Psoas muscle (tissue), 8 donors: ENCODE results near the gene C1QTNF4. TPM values are rescaled to one million over a fixed set of nuclear protein-coding genes. Genes with fewer than 3 reads are reported as not detected.

Experiments used
- ATAC-seq, 4 donors: fragments of 200-7000 bp; cut with Tn5 transposase; one replicate each; pipeline ENCODE4 v1.9.1; 2020; ENCODE audit warnings: moderate library complexity in 3 of 4, mild to moderate bottlenecking in 2 of 4
- DNase-seq, 2 donors: peaks; one replicate each; pipeline ENCODE4 v3.0.0-alpha.2; 2020
- H3K27ac ChIP-seq: fragments of 200-600 bp; one replicate; pipeline ENCODE4 v1.8.0; 2022
- H3K27me3 ChIP-seq, 3 donors: fragments of 200-600 bp in 1 of 3; one replicate each; pipeline versions ENCODE4 v1.6.1 to v1.8.0; 2013 to 2022; ENCODE audit warnings: low read length in 2 of 3, mild to moderate bottlenecking in 2 of 3, moderate library complexity in 1 of 3; ENCODE audit not compliant: insufficient read depth in 3 of 3
- H3K36me3 ChIP-seq, 2 donors: fragments of 200-600 bp in 1 of 2; one replicate each; pipeline versions ENCODE4 v1.6.1 to v1.8.0; 2013 to 2022; ENCODE audit warnings: low read depth in 1 of 2, mild to moderate bottlenecking in 1 of 2, moderate library complexity in 1 of 2; ENCODE audit not compliant: insufficient read depth in 1 of 2
- H3K4me1 ChIP-seq: fragments of 200-600 bp; one replicate; pipeline ENCODE4 v1.8.0; 2022
- H3K4me3 ChIP-seq: fragments of 200-600 bp; one replicate; pipeline ENCODE4 v1.8.0; 2022; ENCODE audit warnings: mild to moderate bottlenecking
- H3K9me3 ChIP-seq: fragments of 200-600 bp; one replicate; pipeline ENCODE4 v1.8.0; 2022
- WGBS, 3 donors: extraction: QIAGEN DNeasy Blood & Tissue Kit; methylation state at CpG; one replicate each; pipeline versions ENCODE4 v1.1.6 to v1.1.7; 2013; 5-methylcytosine and 5-hydroxymethylcytosine counted together
- intact Hi-C, 2 donors: fragments of 100-400 bp; cut with DNase I; formaldehyde crosslinking; loops; one replicate each; pipeline versions ENCODE4 v1.11.0 to v1.14.2; 2022
- polyA plus RNA-seq, 3 donors: library from polyadenylated mRNA; stranded (reverse); fragments of 200-250 nt; gene quantifications; one replicate each; pipeline ENCODE4 v1.2.3, GENCODE V29; 2013
- total RNA-seq, 4 donors: library from RNA; stranded (reverse); fragmentation: NEBNext Ultra II Directional in 2 of 4; extraction: Animal tissue kit (Norgen Biotek cat#: 25700) in 2 of 4; gene quantifications; one replicate each; pipeline versions ENCODE4 v1.2.1 to v1.2.4, GENCODE V29; 2021 to 2023
- TF ChIP-seq, protein P1 (sequence below): fragments of 200-600 bp; IDR thresholded peaks from one replicate; pipeline ENCODE4 v1.8.0; 2022; ENCODE audit warnings: antibody characterized with exemption
- donor health status: healthy with polysubstance abuse.
- donor health status: DM: no; HTN: no; CAD: no; lungs with moderate emphysema.
- donor health status: Bipolar disorder and iron deficiency.
- donor health status: healthy.
- donor health status: DM: yes; HTN: yes; CAD: no.
- donor health status: DM: no; HTN: no; CAD: no.
- donor health status: DM: no; HTN: no; CAD: no.
- donor health status: DM: yes; HTN: yes; CAD: no.

The C1QTNF4 gene
- total and polyA plus RNA-seq, 7 donors: 0.19 to 0.70 (median 0.33) TPM; not detected in 1

DNA sequence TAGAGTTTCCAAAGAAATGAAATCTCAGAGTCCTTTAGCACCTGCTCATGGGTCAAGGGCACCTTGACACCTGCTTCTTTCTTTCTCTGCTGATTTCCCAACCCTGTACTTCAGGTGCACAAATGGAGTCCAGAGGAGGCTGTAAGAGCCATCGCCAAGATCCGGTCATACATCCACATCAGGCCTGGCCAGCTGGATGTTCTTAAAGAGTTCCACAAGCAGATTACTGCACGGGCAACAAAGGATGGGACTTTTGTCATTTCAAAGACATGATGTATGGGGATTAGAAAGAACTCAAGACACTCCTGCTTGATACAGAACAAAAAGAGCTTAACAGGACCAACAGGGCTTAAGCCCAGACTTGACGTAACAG lies 22.9 kb downstream of the C1QTNF4 start:
- no peaks in the 10 kb centered on the region for H3K27me3 ChIP-seq
- peaks cover 17% of the 10 kb centered on the region for H3K4me1 ChIP-seq
- H3K36me3 ChIP-seq: peaks cover 2 to 81% of the 10 kb centered on the region in 2 donors
- no peak for ATAC-seq
- whole genome bisulfite sequencing, 3 donors: 70 to 81% (median 74%) methylated on average over 4 of the region's 4 CpGs
- no peaks in the 10 kb centered on the region for H3K9me3 ChIP-seq
- H3K4me3 ChIP-seq: no peak overlapping the region
- intact Hi-C loops: no loop called here
- no peak overlapping the region for H3K27ac ChIP-seq
- DNase-seq: no peak
- TF ChIP-seq, protein P1, sequence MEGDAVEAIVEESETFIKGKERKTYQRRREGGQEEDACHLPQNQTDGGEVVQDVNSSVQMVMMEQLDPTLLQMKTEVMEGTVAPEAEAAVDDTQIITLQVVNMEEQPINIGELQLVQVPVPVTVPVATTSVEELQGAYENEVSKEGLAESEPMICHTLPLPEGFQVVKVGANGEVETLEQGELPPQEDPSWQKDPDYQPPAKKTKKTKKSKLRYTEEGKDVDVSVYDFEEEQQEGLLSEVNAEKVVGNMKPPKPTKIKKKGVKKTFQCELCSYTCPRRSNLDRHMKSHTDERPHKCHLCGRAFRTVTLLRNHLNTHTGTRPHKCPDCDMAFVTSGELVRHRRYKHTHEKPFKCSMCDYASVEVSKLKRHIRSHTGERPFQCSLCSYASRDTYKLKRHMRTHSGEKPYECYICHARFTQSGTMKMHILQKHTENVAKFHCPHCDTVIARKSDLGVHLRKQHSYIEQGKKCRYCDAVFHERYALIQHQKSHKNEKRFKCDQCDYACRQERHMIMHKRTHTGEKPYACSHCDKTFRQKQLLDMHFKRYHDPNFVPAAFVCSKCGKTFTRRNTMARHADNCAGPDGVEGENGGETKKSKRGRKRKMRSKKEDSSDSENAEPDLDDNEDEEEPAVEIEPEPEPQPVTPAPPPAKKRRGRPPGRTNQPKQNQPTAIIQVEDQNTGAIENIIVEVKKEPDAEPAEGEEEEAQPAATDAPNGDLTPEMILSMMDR: no peak

DNA sequence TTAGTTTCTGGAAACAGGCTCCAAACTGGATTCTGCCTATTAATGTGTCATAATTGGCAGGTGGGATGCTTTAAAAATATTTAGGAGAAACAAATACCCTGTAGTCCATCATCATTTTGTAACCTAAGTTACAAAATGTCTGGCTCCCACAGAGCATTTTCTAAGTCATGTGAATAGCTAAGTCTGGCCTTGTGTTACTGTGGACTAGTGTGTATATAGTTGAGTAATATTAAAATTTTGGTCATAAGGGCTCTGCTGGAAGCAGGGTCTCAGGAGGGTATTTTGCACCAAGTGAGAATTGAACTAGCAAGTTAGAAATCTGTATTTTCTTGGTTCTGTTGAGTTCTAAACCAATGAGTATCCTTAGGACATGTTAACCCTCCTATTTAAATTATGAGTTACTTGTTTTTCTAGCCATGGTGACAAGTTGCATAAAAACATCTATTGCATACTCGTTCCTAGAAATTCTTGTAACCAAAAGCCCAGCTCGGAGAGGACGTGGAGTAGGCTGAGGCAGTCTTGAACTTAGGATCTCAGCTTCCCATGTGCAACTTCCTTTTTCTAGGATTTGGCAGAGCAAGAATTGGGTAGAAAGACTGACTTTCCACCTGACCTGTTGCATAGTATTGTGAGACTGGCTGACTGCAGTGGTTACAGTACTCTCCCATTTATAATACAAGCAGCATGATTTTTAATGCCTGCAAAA lies 23.4 kb downstream of the C1QTNF4 start:
- intact Hi-C loops: no loop called here
- no peaks in the 10 kb centered on the region for H3K27me3 ChIP-seq
- no peaks in the 10 kb centered on the region for H3K9me3 ChIP-seq
- H3K27ac ChIP-seq: no peak overlapping the region
- TF ChIP-seq, protein P1: no peak
- ATAC-seq (no peak), DNase-seq (no peak)
- H3K4me1 ChIP-seq: peaks cover 20% of the 10 kb centered on the region
- WGBS, 3 donors: 80 to 83% (median 81%) methylated on average over 3 of the region's 3 CpGs
- H3K4me3 ChIP-seq: no peak overlapping the region
- peaks cover 2 to 76% of the 10 kb centered on the region in 2 donors for H3K36me3 ChIP-seq

DNA sequence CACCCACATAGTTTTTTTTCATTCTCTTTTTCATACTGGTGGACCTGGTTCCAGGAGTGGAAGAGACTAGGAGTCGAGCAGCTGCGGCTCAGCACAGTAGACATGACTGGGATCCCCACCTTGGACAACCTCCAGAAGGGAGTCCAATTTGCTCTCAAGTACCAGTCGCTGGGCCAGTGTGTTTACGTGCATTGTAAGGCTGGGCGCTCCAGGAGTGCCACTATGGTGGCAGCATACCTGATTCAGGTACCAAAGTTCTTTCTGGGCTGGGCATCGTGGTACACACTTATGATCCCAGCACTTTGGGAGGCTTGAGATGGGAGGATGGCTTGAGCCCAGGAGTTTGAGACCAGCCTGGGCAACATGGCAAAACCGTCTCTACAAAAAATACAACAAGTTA lies 24.6 kb downstream of the C1QTNF4 start:
- H3K4me1 ChIP-seq: peaks cover 25% of the 10 kb centered on the region
- intact Hi-C loops: no loop called here
- no peak for DNase-seq
- TF ChIP-seq, protein P1: no peak
- no peak overlapping the region for H3K4me3 ChIP-seq
- 96 to 98% (median 97%) methylated on average over 7 of the region's 7 CpGs for WGBS, 3 donors
- H3K36me3 ChIP-seq: peaks cover 2 to 64% of the 10 kb centered on the region in 2 donors
- no peaks in the 10 kb centered on the region for H3K9me3 ChIP-seq
- H3K27ac ChIP-seq: no peak overlapping the region
- H3K27me3 ChIP-seq: no peaks in the 10 kb centered on the region
- ATAC-seq: no peak

DNA sequence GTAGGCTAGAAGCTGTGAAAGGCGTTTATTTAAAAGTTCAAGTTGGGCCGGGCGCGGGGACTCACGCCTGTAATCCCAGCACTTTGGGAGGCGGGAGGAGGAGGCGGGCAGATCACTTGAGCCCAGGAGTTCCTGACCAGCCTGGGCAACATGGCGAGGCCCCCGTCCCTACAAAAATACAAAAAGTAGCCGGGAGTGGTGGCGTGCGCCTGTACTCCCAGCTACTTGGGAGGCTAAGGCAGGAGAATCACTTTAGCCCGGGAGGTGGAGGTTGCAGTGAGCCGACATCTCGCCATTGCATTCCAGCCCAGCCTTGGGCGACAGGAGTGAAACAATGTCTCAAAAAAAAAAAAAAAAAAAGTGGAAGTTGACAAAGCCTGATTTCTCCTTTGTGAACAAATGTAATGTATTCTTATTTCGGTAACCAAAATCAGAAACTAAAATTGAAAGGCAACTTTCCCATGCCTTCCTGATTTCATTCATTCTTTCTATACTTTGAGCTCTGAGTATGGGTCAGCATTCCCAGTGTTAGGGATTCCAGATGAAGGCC lies 28.0 kb downstream of the C1QTNF4 start:
- peak overlapping the region; percentile 83 for H3K27ac ChIP-seq
- peak overlapping the region; percentile 97 for H3K4me3 ChIP-seq
- intact Hi-C loops: no loop called here
- H3K9me3 ChIP-seq: no peaks in the 10 kb centered on the region
- no peaks in the 10 kb centered on the region for H3K27me3 ChIP-seq
- peak in 2 of 4 donors; percentile 16 to 20 for ATAC-seq
- DNase-seq: no peak
- 43 to 51% (median 45%) methylated on average over 17 of the region's 17 CpGs for WGBS, 3 donors
- peaks cover 12% of the 10 kb centered on the region for H3K4me1 ChIP-seq
- TF ChIP-seq, protein P1: no peak
- H3K36me3 ChIP-seq: peaks cover 0 to 30% of the 10 kb centered on the region in 2 donors
